K562 (cell line): Measurements from ENCODE around the gene OPRM1.

ENCODE experiments used
- BRCA1 ChIP-seq, 2 experiments: fragments of 450-650 bp in 1 of 2; sonication (generic) in 1 of 2; formaldehyde crosslinking in 1 of 2; IDR thresholded peaks; 2 replicates each; pipeline versions ENCODE4 v1.5.0 to v1.6.1; 2017 to 2020; ENCODE audit warnings: mild to moderate bottlenecking in 1 of 2, missing genetic modification reagents in 1 of 2
- EGR1 ChIP-seq: fragments of 450-650 bp; conservative IDR thresholded peaks from 2 replicates; pipeline ENCODE4 v1.6.1; 2017; ENCODE audit warnings: mild to moderate bottlenecking
- JUN ChIP-seq, 2 experiments: sonication (generic) in 1 of 2; formaldehyde crosslinking in 1 of 2; IDR thresholded peaks; 2 replicates each; pipeline versions ENCODE4 v1.6.1 to v1.8.0; 2012 to 2022; ENCODE audit warnings: borderline replicate concordance in 2 of 2, mild to moderate bottlenecking in 2 of 2, improper control_type of control experiment in 1 of 2, low read depth in 1 of 2, low read length in 1 of 2, missing genetic modification reagents in 1 of 2
- MAX ChIP-seq: sonication (generic); formaldehyde crosslinking; IDR thresholded peaks from 2 replicates; pipeline ENCODE4 v1.9.0; 2022; ENCODE audit warnings: mild to moderate bottlenecking, missing genetic modification reagents
- POLR2A ChIP-seq: fragments of 450-650 bp; conservative IDR thresholded peaks from 2 replicates; pipeline ENCODE4 v1.6.1; 2016
- POLR2AphosphoS5 ChIP-seq: IDR thresholded peaks from 2 replicates; pipeline ENCODE4 v1.6.1; 2011; ENCODE audit warnings: mild to moderate bottlenecking, low read depth, low read length, moderate library complexity; ENCODE audit not compliant: control insufficient read depth, insufficient read depth
- POLR3A ChIP-seq: IDR thresholded peaks from 2 replicates; pipeline ENCODE4 v1.6.1; 2011; ENCODE audit warnings: borderline replicate concordance, mild to moderate bottlenecking, moderate library complexity; ENCODE audit not compliant: insufficient read length, insufficient read depth; ENCODE audit errors: extremely low read depth
- RFX5 ChIP-seq: IDR thresholded peaks from 2 replicates; pipeline ENCODE4 v1.6.1; 2011; ENCODE audit warnings: low read depth, mild to moderate bottlenecking, improper control_type of control experiment, low read length
- SIX5 ChIP-seq, 2 experiments: IDR thresholded peaks; 2 replicates each; pipeline ENCODE4 v1.6.1; 2011; ENCODE audit warnings: low read length in 2 of 2, borderline replicate concordance in 1 of 2, low read depth in 1 of 2, mild to moderate bottlenecking in 1 of 2, moderate library complexity in 1 of 2; ENCODE audit not compliant: insufficient read depth in 1 of 2
- ZBTB26 ChIP-seq: fragments of 450-650 bp; formaldehyde crosslinking; IDR thresholded peaks from 2 replicates; pipeline ENCODE4 v1.4.0; 2022; ENCODE audit warnings: missing genetic modification characterization
- ZNF133 ChIP-seq: fragments of 250-450 bp; sonication (Bioruptor Pico); IDR thresholded peaks from 2 replicates; pipeline ENCODE4 v1.4.0; 2020; ENCODE audit warnings: mild to moderate bottlenecking
- ZNF23 ChIP-seq: fragments of 250-450 bp; sonication (Bioruptor Pico); IDR thresholded peaks from 2 replicates; pipeline ENCODE4 v1.4.0; 2020; ENCODE audit warnings: mild to moderate bottlenecking
- TF ChIP-seq, protein P1 (sequence below): sonication (generic); formaldehyde crosslinking; IDR thresholded peaks from 2 replicates; pipeline ENCODE4 v1.8.0; 2022; ENCODE audit warnings: missing genetic modification reagents, mild to moderate bottlenecking, borderline replicate concordance

GRCh38 chr6:154167126-154167525, 128.1 kb downstream of the OPRM1 start:
- TF ChIP-seq POLR2AphosphoS5, result no peak
- no peak for TF ChIP-seq EGR1
- no peak for TF ChIP-seq ZNF23 (CRISPR knock-in tag)
- no peak for TF ChIP-seq SIX5 (IDR thresholded peaks at IDR 0.05; ENCODE audit: borderline replicate concordance in 1 of 2, insufficient read depth in 1 of 2, low read depth in 1 of 2, low read length in 2 of 2)
- TF ChIP-seq POLR2A, result no peak
- TF ChIP-seq ZBTB26 (CRISPR knock-in tag), result no peak
- TF ChIP-seq JUN (IDR thresholded peaks at IDR 0.05; ENCODE audit: borderline replicate concordance, low read depth, low read length), result no peak
- no peak for TF ChIP-seq JUN (CRISPR knock-in tag; IDR thresholded peaks at IDR 0.05; ENCODE audit: borderline replicate concordance)
- no peak for TF ChIP-seq ZNF133 (CRISPR knock-in tag)
- no peak for TF ChIP-seq RFX5
- TF ChIP-seq BRCA1 (IDR thresholded peaks at IDR 0.05), result no peak
- TF ChIP-seq BRCA1 (CRISPR knock-in tag; IDR thresholded peaks at IDR 0.05), result no peak
- no peak for TF ChIP-seq MAX (CRISPR knock-in tag)
- no peak for TF ChIP-seq POLR3A
- TF ChIP-seq, protein P1, sequence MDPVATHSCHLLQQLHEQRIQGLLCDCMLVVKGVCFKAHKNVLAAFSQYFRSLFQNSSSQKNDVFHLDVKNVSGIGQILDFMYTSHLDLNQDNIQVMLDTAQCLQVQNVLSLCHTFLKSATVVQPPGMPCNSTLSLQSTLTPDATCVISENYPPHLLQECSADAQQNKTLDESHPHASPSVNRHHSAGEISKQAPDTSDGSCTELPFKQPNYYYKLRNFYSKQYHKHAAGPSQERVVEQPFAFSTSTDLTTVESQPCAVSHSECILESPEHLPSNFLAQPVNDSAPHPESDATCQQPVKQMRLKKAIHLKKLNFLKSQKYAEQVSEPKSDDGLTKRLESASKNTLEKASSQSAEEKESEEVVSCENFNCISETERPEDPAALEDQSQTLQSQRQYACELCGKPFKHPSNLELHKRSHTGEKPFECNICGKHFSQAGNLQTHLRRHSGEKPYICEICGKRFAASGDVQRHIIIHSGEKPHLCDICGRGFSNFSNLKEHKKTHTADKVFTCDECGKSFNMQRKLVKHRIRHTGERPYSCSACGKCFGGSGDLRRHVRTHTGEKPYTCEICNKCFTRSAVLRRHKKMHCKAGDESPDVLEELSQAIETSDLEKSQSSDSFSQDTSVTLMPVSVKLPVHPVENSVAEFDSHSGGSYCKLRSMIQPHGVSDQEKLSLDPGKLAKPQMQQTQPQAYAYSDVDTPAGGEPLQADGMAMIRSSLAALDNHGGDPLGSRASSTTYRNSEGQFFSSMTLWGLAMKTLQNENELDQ (CRISPR knock-in tag), result no peak
